HepG2 (cell line): Measurements from ENCODE around the gene PPP1CC. TPM values are rescaled to one million over a fixed set of nuclear protein-coding genes. Genes with fewer than 3 reads are reported as not detected.

Experiments used
- ATF3 ChIP-seq: sonication (generic); formaldehyde crosslinking; IDR thresholded peaks from 2 replicates; pipeline ENCODE4 v1.4.0; 2020; ENCODE audit warnings: missing genetic modification reagents
- FOXA1 ChIP-seq, 2 experiments: fragments of 450-650 bp in 1 of 2; sonication (generic) in 1 of 2; formaldehyde crosslinking in 1 of 2; IDR thresholded peaks; 2 replicates each; pipeline versions ENCODE4 v1.4.0 to v1.6.1; 2016 to 2020; ENCODE audit warnings: missing genetic modification reagents in 1 of 2
- FOXO4 ChIP-seq: sonication (generic); formaldehyde crosslinking; conservative IDR thresholded peaks from 2 replicates; pipeline ENCODE4 v1.8.1; 2023; ENCODE audit warnings: missing genetic modification reagents
- GATAD1 ChIP-seq: IDR thresholded peaks from 2 replicates; pipeline ENCODE4 v1.6.1; 2016; ENCODE audit warnings: missing genetic modification reagents, missing compliant biosample characterization
- GMEB2 ChIP-seq: IDR thresholded peaks from 2 replicates; pipeline ENCODE4 v1.6.1; 2016; ENCODE audit warnings: missing biosample characterization, missing genetic modification reagents, low read depth
- HHEX ChIP-seq: IDR thresholded peaks from 2 replicates; pipeline ENCODE4 v1.6.1; 2016; ENCODE audit warnings: control low read depth
- KMT2A ChIP-seq: sonication (generic); formaldehyde crosslinking; IDR thresholded peaks from 2 replicates; pipeline ENCODE4 v1.4.0; 2020; ENCODE audit warnings: missing genetic modification reagents
- MEIS2 ChIP-seq: sonication (generic); formaldehyde crosslinking; IDR thresholded peaks from 2 replicates; pipeline ENCODE4 v1.9.0; 2021; ENCODE audit warnings: mild to moderate bottlenecking, missing genetic modification reagents
- MXD1 ChIP-seq: sonication (generic); formaldehyde crosslinking; IDR thresholded peaks from 2 replicates; pipeline ENCODE4 v1.4.0; 2020; ENCODE audit warnings: mild to moderate bottlenecking, missing genetic modification reagents
- NFE2L1 ChIP-seq: sonication (generic); formaldehyde crosslinking; IDR thresholded peaks from 2 replicates; pipeline ENCODE4 v1.4.0; 2020; ENCODE audit warnings: missing genetic modification reagents, mild to moderate bottlenecking, borderline replicate concordance
- SP5 ChIP-seq: IDR thresholded peaks from 2 replicates; pipeline ENCODE4 v1.6.1; 2016; ENCODE audit warnings: low read depth, borderline replicate concordance
- TFDP2 ChIP-seq: sonication (generic); formaldehyde crosslinking; IDR thresholded peaks from 2 replicates; pipeline ENCODE4 v1.4.0; 2020; ENCODE audit warnings: missing genetic modification reagents
- TRIM24 ChIP-seq: sonication (generic); formaldehyde crosslinking; IDR thresholded peaks from 2 replicates; pipeline ENCODE4 v1.8.0; 2022; ENCODE audit warnings: mild to moderate bottlenecking, missing genetic modification reagents
- ZFX ChIP-seq: sonication (generic); formaldehyde crosslinking; IDR thresholded peaks from 2 replicates; pipeline ENCODE4 v1.4.0; 2020; ENCODE audit warnings: mild to moderate bottlenecking, low read depth, missing genetic modification reagents, moderate library complexity
- ZMYM3 ChIP-seq: sonication (generic); formaldehyde crosslinking; IDR thresholded peaks from 2 replicates; pipeline ENCODE4 v1.5.1; 2020; ENCODE audit warnings: mild to moderate bottlenecking, missing genetic modification reagents
- ZNF101 ChIP-seq: sonication (generic); formaldehyde crosslinking; IDR thresholded peaks from 2 replicates; pipeline ENCODE4 v1.4.0; 2020; ENCODE audit warnings: mild to moderate bottlenecking, low read depth, missing genetic modification reagents, borderline replicate concordance
- ZNF264 ChIP-seq: sonication (generic); formaldehyde crosslinking; IDR thresholded peaks from 2 replicates; pipeline ENCODE4 v1.4.0; 2020; ENCODE audit warnings: missing genetic modification reagents
- ZNF326 ChIP-seq: sonication (generic); formaldehyde crosslinking; IDR thresholded peaks from 2 replicates; pipeline ENCODE4 v1.4.0; 2020; ENCODE audit warnings: missing genetic modification reagents, borderline replicate concordance
- ZNF547 ChIP-seq: sonication (generic); formaldehyde crosslinking; IDR thresholded peaks from 2 replicates; pipeline ENCODE4 v1.5.1; 2020; ENCODE audit warnings: mild to moderate bottlenecking, missing genetic modification reagents
- ZNF574 ChIP-seq: sonication (generic); formaldehyde crosslinking; IDR thresholded peaks from 2 replicates; pipeline ENCODE4 v1.4.0; 2020; ENCODE audit warnings: missing genetic modification reagents
- ZNF737 ChIP-seq: sonication (generic); formaldehyde crosslinking; IDR thresholded peaks from 2 replicates; pipeline ENCODE4 v1.5.0; 2020; ENCODE audit warnings: missing genetic modification reagents, mild to moderate bottlenecking, borderline replicate concordance
- polyA plus RNA-seq, 8 experiments: library from polyadenylated mRNA; depleted of rRNA in 3 of 8; stranded (reverse) in 7 of 8; unstranded in 1 of 8; fragments of >200 nt; fragmentation: Illumina TruSeq in 4 of 8; extraction: Trizol in 4 of 8; gene quantifications; 2 replicates each; pipeline versions ENCODE4 v1.2.1 to v1.2.3, GENCODE V29; 2011 to 2016; ENCODE audit warnings: low read depth in 4 of 8, missing spikeins in 1 of 8, mixed read lengths in 1 of 8; ENCODE audit not compliant: insufficient read depth in 1 of 8
- total RNA-seq, 5 experiments: library from RNA; depleted of rRNA; stranded (reverse); fragments of >200 nt; fragmentation: Illumina TruSeq; extraction: Trizol; gene quantifications; 2 replicates each; pipeline ENCODE4 v1.2.3, GENCODE V29; 2016; ENCODE audit warnings: low read depth in 1 of 5

The PPP1CC gene
- total and polyA plus RNA-seq, 2 of the 13 experiments (the other 11 are each of a cell fraction or from before 2014, with no cell fraction given), result 178 to 187 TPM

GRCh38 chr12:110698171-110698902, 44.4 kb downstream of the PPP1CC start (continued):
- TF ChIP-seq MXD1 (CRISPR knock-in tag) (no peak), SP5 (0 out of 2 replicates have a peak, but pooled peaks have one; percentile 37), FOXA1 (IDR thresholded peaks at IDR 0.05) (no peak), FOXA1 (CRISPR knock-in tag; IDR thresholded peaks at IDR 0.05) (0 out of 2 replicates have a peak, but pooled peaks have one; percentile 9), GATAD1 (CRISPR knock-in tag) (0 out of 2 replicates have a peak, but pooled peaks have one; percentile 37), TRIM24 (CRISPR knock-in tag) (no peak), ZFX (0 out of 2 replicates have a peak, but pooled peaks have one; percentile 58), ZNF101 (CRISPR knock-in tag) (no peak), KMT2A (no peak; the same call in 1 of the 2 replicates), HHEX (CRISPR knock-in tag) (no peak), MEIS2 (CRISPR knock-in tag) (no peak), GMEB2 (CRISPR knock-in tag) (no peak), ATF3 (peak; percentile 38; the same call in 1 of the 2 replicates), ZNF264 (CRISPR knock-in tag) (no peak), ZNF737 (no peak), NFE2L1 (CRISPR knock-in tag) (peak; percentile 94; the same call in 1 of the 2 replicates), TFDP2 (CRISPR knock-in tag) (0 out of 2 replicates have a peak, but pooled peaks have one; percentile 31), FOXO4 (CRISPR knock-in tag) (no peak), ZNF326 (CRISPR knock-in tag) (no peak), ZNF547 (CRISPR knock-in tag) (no peak), ZMYM3 (CRISPR knock-in tag) (peak; percentile 78), ZNF574 (no peak)
